HG02884 (cell line): Measurements from ENCODE around the gene PDK4.

Experiments used
- ATAC-seq: cut with Tn5 transposase; IDR thresholded peaks from one replicate; pipeline ENCODE4 v1.9.1; 2021; ENCODE audit warnings: mild to moderate bottlenecking, moderate library complexity; ENCODE audit not compliant: unreplicated experiment

Gene PDK4

GRCh38 chr7:95596198-95597063, at the start of gene PDK4:
Gene PDK4, minus strand, starts transcription at chr7:95596516. Its CDS starts 223 bp downstream, at chr7:95596293.
- ATAC-seq, result no peak

- no peak for ATAC-seq
Observed at GRCh38 chr7:95642173-95642572, 45.9 kb upstream of the PDK4 start.

GRCh38 chr7:95636140-95636940, 40.0 kb upstream of the PDK4 start:
- no peak for ATAC-seq

- no peak for ATAC-seq
Observed at GRCh38 chr7:95632609-95633008, 36.3 kb upstream of the PDK4 start.

- no peak for ATAC-seq
Observed at GRCh38 chr7:95631527-95631926, 35.2 kb upstream of the PDK4 start.

GRCh38 chr7:95630702-95631458, 34.6 kb upstream of the PDK4 start:
- ATAC-seq, result no peak

GRCh38 chr7:95628831-95629439, 32.6 kb upstream of the PDK4 start:
- no peak for ATAC-seq

GRCh38 chr7:95623788-95624187, 27.5 kb upstream of the PDK4 start:
- ATAC-seq, result no peak

GRCh38 chr7:95622859-95623258, 26.5 kb upstream of the PDK4 start:
- no peak for ATAC-seq

GRCh38 chr7:95622001-95622549, 25.8 kb upstream of the PDK4 start:
- ATAC-seq, result no peak

- no peak for ATAC-seq
Observed at GRCh38 chr7:95621404-95621803, 25.1 kb upstream of the PDK4 start.

GRCh38 chr7:95620631-95621030, 24.3 kb upstream of the PDK4 start:
- no peak for ATAC-seq

- no peak for ATAC-seq
Observed at GRCh38 chr7:95619921-95620320, 23.6 kb upstream of the PDK4 start.

- ATAC-seq, result no peak
Observed at GRCh38 chr7:95619517-95619916, 23.2 kb upstream of the PDK4 start.

- ATAC-seq, result no peak
Observed at GRCh38 chr7:95614442-95614940, 18.2 kb upstream of the PDK4 start.

GRCh38 chr7:95611224-95611623, 14.9 kb upstream of the PDK4 start:
- ATAC-seq, result no peak

- ATAC-seq, result no peak
Observed at GRCh38 chr7:95609277-95609971, 13.1 kb upstream of the PDK4 start.

GRCh38 chr7:95608359-95609173, 12.2 kb upstream of the PDK4 start:
- ATAC-seq, result peak; percentile 97

- ATAC-seq, result no peak
Observed at GRCh38 chr7:95607561-95607960, 11.2 kb upstream of the PDK4 start.
